Measurements from ENCODE around the gene HOXC4.
"Not testable (repeated sequence)": the region's sequence is repeated elsewhere in the genome, so short reads cannot be mapped to it uniquely, and the experiment has no call there.

Gene HOXC4

GRCh38 chr12:54068418-54069070 is 14.9 kb downstream of the HOXC4 start:
- TF ChIP-seq CTCF (IDR thresholded peaks at IDR 0.05; ENCODE audit: insufficient read depth, missing control alignments) = no peak
- FAIRE-seq (no peak), DNase-seq (ENCODE audit: insufficient read length, low spot score) (no peak)

- TF ChIP-seq CTCF (IDR thresholded peaks at IDR 0.05; ENCODE audit: insufficient read depth, missing control alignments) = no peak
- FAIRE-seq = no peak
- DNase-seq (ENCODE audit: insufficient read length, low spot score) = no peak
Observed at GRCh38 chr12:54071942-54072341, 18.3 kb downstream of the HOXC4 start.

- FAIRE-seq = no peak
- DNase-seq (ENCODE audit: insufficient read length, low spot score) = no peak
- no peak for TF ChIP-seq CTCF (IDR thresholded peaks at IDR 0.05; ENCODE audit: insufficient read depth, missing control alignments)
Observed at GRCh38 chr12:54074308-54074707, 20.7 kb downstream of the HOXC4 start.

- DNase-seq (ENCODE audit: insufficient read length, low spot score) (no peak), FAIRE-seq (no peak)
- TF ChIP-seq CTCF (IDR thresholded peaks at IDR 0.05; ENCODE audit: insufficient read depth, missing control alignments) = no peak
Observed at GRCh38 chr12:54075409-54075808, 21.8 kb downstream of the HOXC4 start.

- DNase-seq (ENCODE audit: insufficient read length, low spot score) = no peak
- no peak for FAIRE-seq
- TF ChIP-seq CTCF (IDR thresholded peaks at IDR 0.05; ENCODE audit: insufficient read depth, missing control alignments) = no peak
Observed at GRCh38 chr12:54075974-54076373, 22.3 kb downstream of the HOXC4 start.

GRCh38 chr12:54077843-54078242 is 24.2 kb downstream of the HOXC4 start:
- DNase-seq (ENCODE audit: insufficient read length, low spot score); FAIRE-seq: not testable (repeated sequence)

GRCh38 chr12:54079115-54079514 is 25.5 kb downstream of the HOXC4 start:
- not testable (repeated sequence) for FAIRE-seq; DNase-seq (ENCODE audit: insufficient read length, low spot score)

GRCh38 chr12:54080008-54080924 is 26.6 kb downstream of the HOXC4 start:
- DNase-seq (ENCODE audit: insufficient read length, low spot score); FAIRE-seq: not testable (repeated sequence)

- not testable (repeated sequence) for FAIRE-seq; DNase-seq (ENCODE audit: insufficient read length, low spot score)
Observed at GRCh38 chr12:54081053-54081514, 27.4 kb downstream of the HOXC4 start.

GRCh38 chr12:54081581-54082396 is 28.2 kb downstream of the HOXC4 start:
- not testable (repeated sequence) for FAIRE-seq; DNase-seq (ENCODE audit: insufficient read length, low spot score)
